K562 (cell line): ENCODE data around the gene LAMB2. TPM values are rescaled to one million over a fixed set of nuclear protein-coding genes. Genes with fewer than 3 reads are reported as not detected.

Experiments
- BRD9 ChIP-seq: fragments of 450-650 bp; IDR thresholded peaks from 2 replicates; pipeline ENCODE4 v1.6.1; 2018; ENCODE audit warnings: low read depth; ENCODE audit not compliant: partially characterized antibody
- CREB3 ChIP-seq: fragments of 450-650 bp; conservative IDR thresholded peaks from 2 replicates; pipeline ENCODE4 v1.6.1; 2016; ENCODE audit warnings: missing genetic modification characterization, low read depth, mild to moderate bottlenecking, missing compliant biosample characterization, moderate library complexity
- DMBX1 ChIP-seq: fragments of 250-450 bp; sonication (Bioruptor Pico); IDR thresholded peaks from 2 replicates; pipeline ENCODE4 v1.8.0; 2022; ENCODE audit warnings: inconsistent platforms, mild to moderate bottlenecking, moderate library complexity, borderline replicate concordance
- FOXM1 ChIP-seq, 2 experiments: fragments of 450-650 bp in 1 of 2; sonication (generic) in 1 of 2; formaldehyde crosslinking in 1 of 2; IDR thresholded peaks; 2 replicates each; pipeline versions ENCODE4 v1.6.1 to v1.9.0; 2017 to 2022; ENCODE audit warnings: low read depth in 2 of 2, mild to moderate bottlenecking in 2 of 2, missing genetic modification reagents in 1 of 2, moderate library complexity in 1 of 2
- HDAC2 ChIP-seq: fragments of 450-650 bp; IDR thresholded peaks from 2 replicates; pipeline ENCODE4 v1.6.1; 2016; ENCODE audit warnings: mild to moderate bottlenecking
- KLF1 ChIP-seq: fragments of 450-650 bp; IDR thresholded peaks from 2 replicates; pipeline ENCODE4 v1.6.1; 2016; ENCODE audit warnings: missing genetic modification characterization, missing compliant biosample characterization
- NKRF ChIP-seq: fragments of 450-650 bp; IDR thresholded peaks from 2 replicates; pipeline ENCODE4 v1.6.1; 2016; ENCODE audit warnings: borderline replicate concordance
- POLR3G ChIP-seq: IDR thresholded peaks from 2 replicates; pipeline ENCODE4 v1.6.1; 2011; ENCODE audit not compliant: insufficient read length, insufficient replicate concordance; ENCODE audit errors: extremely low read depth
- SAFB ChIP-seq: fragments of 200-400 bp; formaldehyde crosslinking; IDR thresholded peaks from 2 replicates; pipeline ENCODE4 v1.6.1; 2017; ENCODE audit warnings: low read depth, low read length, borderline replicate concordance
- SMAD1 ChIP-seq: fragments of 150-350 bp; IDR thresholded peaks from 2 replicates; pipeline ENCODE4 v1.6.1; 2014; ENCODE audit warnings: low read length, low read depth; ENCODE audit not compliant: partially characterized antibody
- SMAD4 ChIP-seq: fragments of 250-450 bp; sonication (Bioruptor Pico); conservative IDR thresholded peaks from 2 replicates; pipeline ENCODE4 v1.8.0; 2021; ENCODE audit warnings: inconsistent platforms, mild to moderate bottlenecking, moderate library complexity
- STAT6 ChIP-seq: sonication (generic); formaldehyde crosslinking; IDR thresholded peaks from 2 replicates; pipeline ENCODE4 v1.8.1; 2023; ENCODE audit warnings: mild to moderate bottlenecking, missing genetic modification reagents
- VEZF1 ChIP-seq: fragments of 200-800 bp; sonication (Bioruptor generic); IDR thresholded peaks from 2 replicates; pipeline ENCODE4 v1.6.1; 2017; ENCODE audit warnings: missing genetic modification characterization, missing compliant biosample characterization
- polyA plus RNA-seq, 8 experiments: library from polyadenylated mRNA; depleted of rRNA in 4 of 8; stranded (reverse) in 5 of 8; unstranded in 3 of 8; fragments of >200 nt; fragmentation: Nextera tagmentation in 2 of 8; fragmentation: Illumina TruSeq in 1 of 8; extraction: Ambion mirVana in 2 of 8; extraction: Trizol in 1 of 8; gene quantifications; 2 replicates each; pipeline versions ENCODE4 v1.2.1 to v1.2.3, GENCODE V29; 2011 to 2014; ENCODE audit warnings: inconsistent platforms in 1 of 8, missing spikeins in 1 of 8
- total RNA-seq, 7 experiments: library from RNA; depleted of rRNA in 6 of 7; stranded (reverse); fragments of >200 nt in 6 of 7; fragmentation: Illumina TruSeq in 2 of 7; extraction: Trizol in 2 of 7; gene quantifications; 2 replicates each; pipeline versions ENCODE4 v1.2.1 to v1.2.3, GENCODE V29; 2011 to 2021; ENCODE audit warnings: low replicate concordance in 1 of 7

The LAMB2 gene
- total and polyA plus RNA-seq, 9 of the 15 experiments (the other 6 are each of a cell fraction or from before 2014, with no cell fraction given) = 1.4 to 26.0 (median 16.2) TPM

- TF ChIP-seq FOXM1 (IDR thresholded peaks at IDR 0.05; ENCODE audit: low read depth) = no peak
- no peak for TF ChIP-seq FOXM1 (CRISPR knock-in tag; IDR thresholded peaks at IDR 0.05; ENCODE audit: low read depth)
- peak; percentile 97 for TF ChIP-seq SMAD4 (CRISPR knock-in tag)
- no peak for TF ChIP-seq POLR3G
- TF ChIP-seq STAT6 (CRISPR knock-in tag) = no peak
- peak; percentile 33; the same call in 1 of the 2 replicates for TF ChIP-seq VEZF1 (CRISPR knock-in tag)
- no peak for TF ChIP-seq DMBX1 (CRISPR knock-in tag)
- no peak for TF ChIP-seq SMAD1
- TF ChIP-seq KLF1 = no peak
- TF ChIP-seq NKRF = no peak
- no peak for TF ChIP-seq SAFB
- TF ChIP-seq HDAC2 = 0 out of 2 replicates have a peak, but pooled peaks have one; percentile 27
- TF ChIP-seq BRD9 = no peak
- no peak for TF ChIP-seq CREB3 (tag)
These were observed 34.4 kb downstream of the LAMB2 start (continued) for GRCh38 chr3:49098429-49098828.
